Fibroblast of the aortic adventitia (primary cell): ENCODE measurements around the gene BRD1. TPM values are rescaled to one million over a fixed set of nuclear protein-coding genes. Genes with fewer than 3 reads are reported as not detected.

Experiments
- DNase-seq: peaks from one replicate; pipeline ENCODE4 v3.0.0-alpha.2; 2010; ENCODE audit warnings: low read depth
- H3K4me3 ChIP-seq: 2 replicates; pipeline ENCODE4 v1.5.1; 2011; ENCODE audit warnings: low read depth, mild to moderate bottlenecking, control low read depth, low read length, moderate library complexity
- CTCF ChIP-seq: IDR thresholded peaks from 2 replicates; pipeline ENCODE4 v1.5.1; 2011; ENCODE audit warnings: mild to moderate bottlenecking, low read length, control low read depth, inconsistent platforms; ENCODE audit not compliant: insufficient read depth
- total RNA-seq: library from RNA; depleted of rRNA; stranded (reverse); fragments of >200 nt; gene quantifications from 2 replicates; pipeline ENCODE4 v1.2.3, GENCODE V29; 2012; ENCODE audit warnings: low replicate concordance

BRD1 gene
- total RNA-seq, 1 donor: 14.6 TPM

- no peak for TF ChIP-seq CTCF
- H3K4me3 ChIP-seq: no peak overlapping the region
- peak; percentile 12 for DNase-seq
Observed at GRCh38 chr22:49862496-49862776, 34.8 kb upstream of the BRD1 start.

- no peak for TF ChIP-seq CTCF
- no peak for DNase-seq
Observed at GRCh38 chr22:49861642-49862495, 34.2 kb upstream of the BRD1 start.

GRCh38 chr22:49858827-49859226, 31.2 kb upstream of the BRD1 start:
- no peak for DNase-seq
- TF ChIP-seq CTCF: no peak
- H3K4me3 ChIP-seq: no peak overlapping the region

More at GRCh38 chr22:49861642-49862495, 34.2 kb upstream of the BRD1 start:
- no peak overlapping the region for H3K4me3 ChIP-seq

GRCh38 chr22:49856766-49857618, 29.3 kb upstream of the BRD1 start:
- no peak overlapping the region for H3K4me3 ChIP-seq
- DNase-seq: no peak
- TF ChIP-seq CTCF: no peak

- H3K4me3 ChIP-seq: no peak overlapping the region
Observed at GRCh38 chr22:49856343-49856742, 28.7 kb upstream of the BRD1 start.

More at GRCh38 chr22:49856343-49856742, 28.7 kb upstream of the BRD1 start:
- no peak for DNase-seq
- TF ChIP-seq CTCF: no peak
